Mesenchymal stem cell (in vitro differentiated cells and primary cell): ENCODE results near the gene SAMD4A.

Experiments used
- DNase-seq: peaks from one replicate; pipeline ENCODE4 v3.0.0-alpha.2; 2013
- H2AFZ ChIP-seq: one replicate; pipeline ENCODE4 v1.6.1; 2013; ENCODE audit warnings: low read depth, mild to moderate bottlenecking, control low read depth, inconsistent platforms, low read length, moderate library complexity
- H2AK5ac ChIP-seq: 2 replicates; pipeline ENCODE4 v1.6.1; 2013; ENCODE audit warnings: low read length, moderate library complexity, mild to moderate bottlenecking, inconsistent platforms; ENCODE audit not compliant: severe bottlenecking
- H2BK120ac ChIP-seq: one replicate; pipeline ENCODE4 v1.6.1; 2013; ENCODE audit warnings: low read depth, mild to moderate bottlenecking, inconsistent platforms, low read length, moderate library complexity
- H2BK12ac ChIP-seq, 2 experiments: one replicate each; pipeline ENCODE4 v1.6.1; 2013; ENCODE audit warnings: inconsistent platforms in 2 of 2, low read length in 2 of 2, mild to moderate bottlenecking in 2 of 2, moderate library complexity in 2 of 2, control low read depth in 1 of 2
- H2BK15ac ChIP-seq: one replicate; pipeline ENCODE4 v1.6.1; 2013; ENCODE audit warnings: mild to moderate bottlenecking, low read depth, inconsistent platforms; ENCODE audit not compliant: poor library complexity, severe bottlenecking
- H2BK5ac ChIP-seq: 2 replicates; pipeline ENCODE4 v1.6.1; 2013; ENCODE audit warnings: low read depth, mild to moderate bottlenecking, low read length, control low read depth, inconsistent platforms; ENCODE audit not compliant: poor library complexity, severe bottlenecking
- H3K14ac ChIP-seq, 2 experiments: one replicate each; pipeline ENCODE4 v1.6.1; 2013; ENCODE audit warnings: inconsistent platforms in 2 of 2, low read length in 2 of 2, control low read depth in 1 of 2, mild to moderate bottlenecking in 1 of 2, moderate library complexity in 1 of 2
- H3K18ac ChIP-seq, 2 experiments: one replicate each; pipeline ENCODE4 v1.6.1; 2013; ENCODE audit warnings: inconsistent platforms in 2 of 2, low read length in 2 of 2, control low read depth in 1 of 2, low read depth in 1 of 2, mild to moderate bottlenecking in 1 of 2
- H3K23ac ChIP-seq, 2 experiments: one replicate each; pipeline ENCODE4 v1.6.1; 2013; ENCODE audit warnings: inconsistent platforms in 2 of 2, low read length in 2 of 2, mild to moderate bottlenecking in 2 of 2, moderate library complexity in 2 of 2, control low read depth in 1 of 2
- H3K27ac ChIP-seq: 2 replicates; pipeline ENCODE4 v1.5.1; 2013; ENCODE audit warnings: mild to moderate bottlenecking, moderate library complexity, low read length, control low read depth, inconsistent platforms; ENCODE audit not compliant: poor library complexity, severe bottlenecking
- H3K27me3 ChIP-seq, 2 experiments: 2 replicates each; pipeline versions ENCODE4 v1.6.1 to v1.7.0; 2013; ENCODE audit warnings: low read length in 2 of 2, mild to moderate bottlenecking in 2 of 2, moderate library complexity in 2 of 2, control low read depth in 1 of 2, inconsistent platforms in 1 of 2; ENCODE audit not compliant: control insufficient read depth in 1 of 2, insufficient read depth in 1 of 2
- H3K36me3 ChIP-seq, 2 experiments: 2 replicates each; pipeline versions ENCODE4 v1.6.1 to v1.7.0; 2013; ENCODE audit warnings: low read length in 2 of 2, control low read depth in 1 of 2, inconsistent platforms in 1 of 2, low read depth in 1 of 2, mild to moderate bottlenecking in 1 of 2; ENCODE audit not compliant: insufficient read depth in 2 of 2, control insufficient read depth in 1 of 2
- H3K4ac ChIP-seq, 2 experiments: one replicate each; pipeline ENCODE4 v1.6.1; 2013; ENCODE audit warnings: inconsistent platforms in 2 of 2, low read length in 2 of 2, mild to moderate bottlenecking in 2 of 2, moderate library complexity in 2 of 2, control low read depth in 1 of 2, low read depth in 1 of 2
- H3K4me1 ChIP-seq: 2 replicates; pipeline ENCODE4 v1.6.1; 2013; ENCODE audit warnings: low read depth, low read length, control low read depth; ENCODE audit not compliant: control insufficient read depth, insufficient read depth
- H3K4me2 ChIP-seq: 2 replicates; pipeline ENCODE4 v1.6.1; 2013; ENCODE audit warnings: low read length, mild to moderate bottlenecking, inconsistent platforms; ENCODE audit not compliant: poor library complexity, severe bottlenecking
- H3K4me3 ChIP-seq, 2 experiments: 2 replicates each; pipeline versions ENCODE4 v1.5.1 to v1.7.0; 2013; ENCODE audit warnings: low read length in 2 of 2, mild to moderate bottlenecking in 2 of 2, control low read depth in 1 of 2, low read depth in 1 of 2; ENCODE audit not compliant: insufficient read depth in 1 of 2
- H3K79me1 ChIP-seq: replicated peaks from 2 replicates; pipeline ENCODE4 v1.6.1; 2013; ENCODE audit warnings: mild to moderate bottlenecking, control low read depth, low read length, inconsistent platforms; ENCODE audit not compliant: poor library complexity, severe bottlenecking
- H3K9ac ChIP-seq: 2 replicates; pipeline ENCODE4 v1.7.0; 2013; ENCODE audit warnings: mild to moderate bottlenecking, low read length, moderate library complexity
- H3K9me3 ChIP-seq: 2 replicates; pipeline ENCODE4 v1.7.0; 2013; ENCODE audit warnings: mild to moderate bottlenecking, low read length; ENCODE audit not compliant: control insufficient read depth
- H4K8ac ChIP-seq: one replicate; pipeline ENCODE4 v1.6.1; 2013; ENCODE audit warnings: inconsistent platforms, mild to moderate bottlenecking, low read length, moderate library complexity
- H4K91ac ChIP-seq: one replicate; pipeline ENCODE4 v1.6.1; 2013; ENCODE audit warnings: mild to moderate bottlenecking, low read length, inconsistent platforms
- WGBS: methylation state at CpG from one replicate; pipeline ENCODE4 v1.1.7; 2013; ENCODE audit warnings: mixed read lengths; 5-methylcytosine and 5-hydroxymethylcytosine counted together

Gene SAMD4A

GRCh38 chr14:54580933-54581332, 14.0 kb downstream of the SAMD4A start:
- WGBS = 100% methylated on average over 3 of the region's 3 CpGs
- H4K8ac ChIP-seq = no peak overlapping the region

GRCh38 chr14:54582334-54582733, 15.4 kb downstream of the SAMD4A start:
- no peaks in the 10 kb centered on the region for H3K27me3 ChIP-seq
- peak overlapping the region; percentile 27 for H4K8ac ChIP-seq
- 93% methylated on average over 7 of the region's 7 CpGs for WGBS
- peak overlapping the region; percentile 90 for H2AK5ac ChIP-seq
- H3K18ac ChIP-seq = no peak overlapping the region
- H4K91ac ChIP-seq = peak overlapping the region; percentile 61
- H3K4me3 ChIP-seq = no peak overlapping the region
- H2BK12ac ChIP-seq = peak overlapping the region in 1 of 2 experiments; percentile 77
- H3K9ac ChIP-seq = no peak overlapping the region
- H3K14ac ChIP-seq = peak overlapping the region in 1 of 2 experiments; percentile 75
- no peak overlapping the region for H2BK5ac ChIP-seq
- H3K4me2 ChIP-seq = no peak overlapping the region
- H2AFZ ChIP-seq = no peak overlapping the region
- no peak overlapping the region for H2BK120ac ChIP-seq
- H3K4ac ChIP-seq = no peak overlapping the region
- peak overlapping the region; percentile 1 to 98 for H3K23ac ChIP-seq
- H2BK15ac ChIP-seq = no peak overlapping the region
- H3K27ac ChIP-seq = no peak overlapping the region
- peaks cover 6% of the 10 kb centered on the region for H3K4me1 ChIP-seq
- DNase-seq = no peak
- peaks cover 18% of the 10 kb centered on the region for H3K79me1 ChIP-seq
- H3K9me3 ChIP-seq = no peaks in the 10 kb centered on the region
- H3K36me3 ChIP-seq = peaks cover 5 to 24% of the 10 kb centered on the region in 2 experiments

More at GRCh38 chr14:54580933-54581332, 14.0 kb downstream of the SAMD4A start:
- H3K23ac ChIP-seq = no peak overlapping the region
- H2AK5ac ChIP-seq = no peak overlapping the region
- peaks cover 24% of the 10 kb centered on the region for H3K79me1 ChIP-seq
- no peak overlapping the region for H2AFZ ChIP-seq
- H3K14ac ChIP-seq = no peak overlapping the region
- no peak overlapping the region for H4K91ac ChIP-seq
- H3K18ac ChIP-seq = no peak overlapping the region
- H2BK12ac ChIP-seq = no peak overlapping the region
- H3K9me3 ChIP-seq = no peaks in the 10 kb centered on the region
- peaks cover 11 to 30% of the 10 kb centered on the region in 2 experiments for H3K36me3 ChIP-seq
- DNase-seq = no peak
- no peak overlapping the region for H3K4ac ChIP-seq
- peaks cover 8% of the 10 kb centered on the region for H3K4me1 ChIP-seq
- no peak overlapping the region for H2BK5ac ChIP-seq
- no peak overlapping the region for H3K4me3 ChIP-seq
- H3K27me3 ChIP-seq = no peaks in the 10 kb centered on the region
- H3K27ac ChIP-seq = no peak overlapping the region
- no peak overlapping the region for H3K4me2 ChIP-seq
- no peak overlapping the region for H2BK15ac ChIP-seq
- no peak overlapping the region for H3K9ac ChIP-seq
- H2BK120ac ChIP-seq = no peak overlapping the region

GRCh38 chr14:54584097-54584496, 17.2 kb downstream of the SAMD4A start:
- H4K8ac ChIP-seq = no peak overlapping the region
- no peak overlapping the region for H2BK12ac ChIP-seq
- H3K14ac ChIP-seq = no peak overlapping the region
- H3K23ac ChIP-seq = no peak overlapping the region
- no peak overlapping the region for H2BK120ac ChIP-seq
- no peak overlapping the region for H2BK5ac ChIP-seq
- H3K36me3 ChIP-seq = peaks cover 3 to 16% of the 10 kb centered on the region in 2 experiments
- no peaks in the 10 kb centered on the region for H3K9me3 ChIP-seq
- no peak overlapping the region for H2AFZ ChIP-seq
- no peak overlapping the region for H3K27ac ChIP-seq
- H2AK5ac ChIP-seq = no peak overlapping the region
- no peak overlapping the region for H3K18ac ChIP-seq
- H3K4me1 ChIP-seq = peaks cover 4% of the 10 kb centered on the region
- WGBS = no CpG with 5 or more reads among the region's 1 CpG
- H4K91ac ChIP-seq = no peak overlapping the region
- no peak overlapping the region for H2BK15ac ChIP-seq
- peaks cover 15% of the 10 kb centered on the region for H3K79me1 ChIP-seq
- no peak overlapping the region for H3K9ac ChIP-seq
- H3K27me3 ChIP-seq = no peaks in the 10 kb centered on the region
- no peak overlapping the region for H3K4me2 ChIP-seq
- no peak overlapping the region for H3K4ac ChIP-seq
- DNase-seq = no peak
- no peak overlapping the region for H3K4me3 ChIP-seq

- Histone ChIP-seq H3K9ac (no peak overlapping the region), H3K4me3 (no peak overlapping the region), H4K91ac (no peak overlapping the region), H2AFZ (no peak overlapping the region), H3K9me3 (no peaks in the 10 kb centered on the region), H3K27me3 (no peaks in the 10 kb centered on the region), H3K23ac (no peak overlapping the region), H2BK12ac (no peak overlapping the region), H3K4me1 (peaks cover 4% of the 10 kb centered on the region), H3K14ac (no peak overlapping the region), H4K8ac (no peak overlapping the region), H3K79me1 (peaks cover 15% of the 10 kb centered on the region), H3K4ac (no peak overlapping the region), H2BK5ac (no peak overlapping the region), H3K27ac (no peak overlapping the region), H3K18ac (no peak overlapping the region), H2BK15ac (no peak overlapping the region), H2AK5ac (no peak overlapping the region), H2BK120ac (no peak overlapping the region), H3K36me3 (peaks cover 3 to 15% of the 10 kb centered on the region in 2 experiments), H3K4me2 (no peak overlapping the region)
- WGBS = 100% methylated on average over 1 of the region's 3 CpGs
- no peak for DNase-seq
These were observed 18.3 kb downstream of the SAMD4A start for GRCh38 chr14:54585214-54585613.
